Stimulated activated CD4-positive, alpha-beta T cell treated with anti-CD3 and anti-CD28 coated beads, Interleukin-4, amount 100 ng/mL, for 4 hours (primary cell): ENCODE results near the gene MSMB.
"Not testable (repeated sequence)": the region's sequence is repeated elsewhere in the genome, so short reads cannot be mapped to it uniquely, and the experiment has no call there.

ENCODE experiments used
- DNase-seq, 2 experiments: peaks; one replicate each; pipeline ENCODE4 v3.0.0-alpha.2; 2020

Gene MSMB

DNA sequence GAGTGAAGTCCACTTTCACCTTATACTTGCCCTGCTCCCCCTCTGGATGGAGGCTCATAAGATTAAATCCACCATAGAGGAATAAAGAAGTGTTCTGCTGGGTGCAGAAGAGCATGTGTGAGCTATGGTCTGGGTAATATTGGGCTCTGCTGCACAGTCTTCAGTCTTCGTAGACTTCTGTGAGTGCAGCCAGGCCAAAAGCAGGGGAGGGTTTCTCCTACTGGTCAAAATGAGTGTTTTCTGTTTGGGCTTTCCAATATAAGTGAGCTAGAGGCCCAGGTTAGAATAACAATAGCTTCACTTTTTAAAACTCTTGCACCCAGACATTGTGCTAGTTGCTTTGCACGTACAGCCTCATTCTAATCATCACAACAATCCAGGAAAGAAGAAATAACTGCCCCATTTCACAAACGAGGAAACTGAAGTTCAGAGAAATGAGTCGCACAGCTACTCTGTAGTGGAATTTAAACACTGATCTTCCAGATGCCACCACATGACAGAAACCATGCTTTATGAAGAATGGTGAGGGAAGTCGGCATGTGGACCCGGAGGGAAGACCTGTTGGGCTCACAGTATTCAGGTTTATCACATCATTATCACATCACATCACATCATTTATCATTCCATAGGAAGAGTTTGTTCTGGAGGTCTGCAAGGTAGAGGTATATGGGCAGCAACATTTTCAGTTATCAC, 23.8 kb upstream of the MSMB start:
- no peak for DNase-seq

DNA sequence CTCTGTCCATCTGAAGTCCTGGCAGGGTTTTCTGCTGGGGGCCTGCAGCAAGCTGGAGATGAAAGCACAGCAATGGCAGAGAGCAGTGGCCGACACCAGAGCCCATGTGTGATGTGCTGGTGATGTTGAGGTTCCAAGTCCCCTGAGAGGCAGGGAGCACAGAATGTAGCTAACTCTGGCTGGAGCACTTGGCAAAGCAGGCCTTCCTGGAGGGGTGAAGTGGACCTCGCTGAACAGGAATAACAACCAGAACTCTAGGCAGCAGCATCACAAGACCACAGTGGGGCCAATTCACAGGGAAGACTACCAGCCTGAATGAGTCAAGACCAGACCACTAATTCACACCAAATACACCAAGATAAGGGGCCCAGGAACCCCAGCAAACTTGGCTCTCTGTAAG, 22.8 kb upstream of the MSMB start:
- no peak for DNase-seq

DNA sequence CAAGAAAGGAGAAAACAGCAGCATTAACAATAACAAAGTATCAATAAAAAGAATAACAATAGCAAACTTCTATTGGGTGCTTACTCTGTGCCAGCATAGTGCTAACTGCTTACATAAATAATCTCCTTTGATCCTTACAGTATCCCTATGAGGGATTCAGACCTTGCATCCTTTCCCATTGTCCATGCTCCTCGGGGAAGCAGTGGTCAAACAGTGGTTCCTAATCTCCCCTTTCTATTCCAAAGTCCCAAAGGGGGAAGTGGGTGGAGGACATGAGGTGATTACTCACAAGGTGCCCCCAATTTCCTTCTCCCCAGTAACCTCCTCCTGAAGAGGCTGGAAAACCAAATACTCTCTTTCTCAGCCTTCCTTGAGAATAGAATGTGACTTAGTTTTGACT, 22.0 kb upstream of the MSMB start:
- no peak for DNase-seq

DNA sequence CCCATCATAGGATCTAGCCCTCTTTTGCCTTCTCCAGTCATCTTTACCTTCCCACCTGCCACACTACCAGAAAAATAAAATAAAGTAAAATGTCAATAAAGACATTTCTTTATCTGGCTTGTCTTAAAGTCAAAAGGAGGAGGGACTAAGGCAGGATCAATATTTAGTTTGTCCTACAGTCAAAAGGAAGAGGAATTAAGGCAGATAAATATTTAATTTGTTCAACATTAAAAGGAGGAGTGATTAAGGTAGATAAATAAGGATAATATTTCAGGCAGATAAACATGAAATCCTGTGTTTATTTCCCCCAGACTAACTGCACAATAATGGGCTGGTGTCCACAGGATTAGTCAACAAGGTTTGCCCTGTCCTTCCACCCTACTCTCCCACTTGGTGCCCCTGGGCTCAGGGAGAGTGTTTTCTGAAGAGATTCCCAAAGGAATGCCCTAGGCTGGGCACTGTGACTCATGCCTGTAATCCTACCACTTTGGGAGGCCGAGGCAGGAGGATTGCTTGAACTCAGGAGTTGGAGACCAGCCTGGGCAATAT, 18.3 kb upstream of the MSMB start:
- DNase-seq = no peak

DNA sequence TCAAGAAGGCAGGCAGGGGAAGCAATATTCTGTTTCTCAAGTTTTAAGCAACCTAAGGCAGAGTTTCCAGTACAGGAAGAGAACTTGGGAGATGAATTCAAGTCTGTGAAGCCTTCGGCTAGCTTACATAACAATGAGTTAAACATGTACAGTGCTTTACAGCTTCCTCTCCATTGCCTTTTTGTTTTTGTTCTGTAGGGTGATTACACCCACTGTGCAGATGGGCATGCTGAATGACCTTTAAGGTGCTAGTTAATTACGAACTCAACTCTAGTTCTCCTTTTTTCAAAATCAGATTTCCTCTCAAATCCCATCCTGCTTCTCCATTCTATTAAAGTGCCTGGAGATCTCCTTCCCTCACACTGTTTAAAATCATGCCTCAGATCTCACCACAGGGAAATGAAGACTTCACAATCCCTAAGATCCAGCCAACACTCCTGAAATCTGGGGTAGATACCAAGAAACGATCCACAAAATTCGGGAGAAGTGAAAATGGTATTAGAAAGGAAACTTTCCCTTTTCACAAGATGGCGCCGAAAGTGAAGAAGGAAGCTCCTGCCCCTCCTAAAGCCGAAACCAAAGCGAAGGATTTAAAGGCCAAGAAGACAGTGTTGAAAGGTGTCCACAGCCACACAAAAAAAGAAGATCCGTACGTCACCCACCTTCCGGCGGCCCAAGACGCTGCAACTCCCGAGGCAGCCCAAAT, 16.8 kb upstream of the MSMB start:
- DNase-seq = no peak

DNA sequence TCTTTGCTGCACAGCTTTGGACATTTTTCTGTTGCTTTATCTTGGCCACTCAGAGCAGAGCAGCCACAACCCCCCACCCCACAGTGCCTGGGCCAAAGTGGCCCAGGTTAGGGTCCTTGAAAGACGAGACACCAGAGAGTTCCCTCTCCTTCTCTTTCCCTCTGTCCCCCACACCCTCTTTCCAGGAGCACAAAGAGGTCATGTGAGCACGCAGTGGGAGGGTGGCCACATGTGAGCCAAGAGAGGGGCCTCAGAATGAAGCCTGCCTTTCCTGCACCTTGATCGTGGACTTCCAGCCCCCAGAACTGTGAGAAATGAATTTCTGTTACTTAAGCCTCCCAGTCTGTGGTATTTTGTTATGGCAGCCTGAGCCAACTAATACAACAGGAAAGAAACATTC, 14.6 kb upstream of the MSMB start:
- no peak for DNase-seq

DNA sequence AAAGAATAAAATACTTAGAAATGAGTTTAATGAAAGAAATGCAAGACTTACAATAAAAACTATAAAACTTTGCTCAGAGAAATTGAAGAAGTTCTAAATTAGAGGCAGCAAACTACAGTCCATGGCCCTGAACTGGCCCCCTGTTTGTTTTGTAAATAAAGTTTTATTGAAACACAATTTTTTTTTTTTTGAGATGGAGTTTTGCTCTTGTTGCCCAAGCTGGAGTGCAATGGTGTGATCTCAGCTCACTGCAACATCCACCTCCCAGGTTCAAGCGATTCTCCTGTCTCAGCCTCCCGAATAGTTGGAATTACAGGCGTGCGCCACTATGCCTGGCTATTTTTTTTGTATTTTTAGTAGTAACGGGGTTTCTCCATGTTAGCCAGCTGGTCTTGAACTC, 11.9 kb upstream of the MSMB start:
- not testable (repeated sequence) for DNase-seq

DNA sequence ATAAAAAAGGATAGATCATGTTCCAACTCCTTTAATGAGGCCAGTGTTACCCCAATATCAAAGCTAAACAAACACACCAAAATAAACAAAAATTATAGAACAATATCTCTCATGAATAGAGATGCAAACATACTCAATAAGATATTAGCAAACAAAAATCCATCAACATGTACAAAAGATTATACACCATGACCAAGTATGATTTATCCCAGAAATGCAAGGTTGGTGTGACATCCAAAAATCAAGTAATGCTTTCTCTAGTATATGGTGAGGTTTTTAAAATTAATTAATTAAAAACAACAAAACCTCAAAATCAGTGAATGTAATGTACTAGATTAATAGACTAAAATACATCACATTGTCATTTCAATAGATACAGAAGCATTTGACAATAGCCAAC, 11.0 kb upstream of the MSMB start:
- DNase-seq = no peak

DNA sequence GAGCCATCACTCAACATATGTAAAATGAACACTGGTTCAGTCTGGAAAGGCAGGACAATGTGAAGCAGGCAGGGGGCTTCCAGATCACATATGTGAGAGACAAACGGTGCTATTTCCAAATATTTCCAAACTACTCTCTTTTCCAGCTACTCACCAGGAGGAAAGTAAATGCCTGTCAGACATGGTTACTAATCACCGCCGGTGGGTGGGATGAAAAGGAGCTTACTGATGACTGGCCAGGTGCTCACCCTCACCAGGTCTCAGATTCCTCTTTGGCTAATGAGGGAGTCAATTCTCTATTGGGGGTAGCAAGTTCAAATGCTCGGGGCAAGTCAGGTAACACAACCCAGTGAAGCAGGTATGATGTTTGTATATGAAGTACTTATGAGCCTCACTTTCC, 9.7 kb upstream of the MSMB start:
- no peak for DNase-seq

DNA sequence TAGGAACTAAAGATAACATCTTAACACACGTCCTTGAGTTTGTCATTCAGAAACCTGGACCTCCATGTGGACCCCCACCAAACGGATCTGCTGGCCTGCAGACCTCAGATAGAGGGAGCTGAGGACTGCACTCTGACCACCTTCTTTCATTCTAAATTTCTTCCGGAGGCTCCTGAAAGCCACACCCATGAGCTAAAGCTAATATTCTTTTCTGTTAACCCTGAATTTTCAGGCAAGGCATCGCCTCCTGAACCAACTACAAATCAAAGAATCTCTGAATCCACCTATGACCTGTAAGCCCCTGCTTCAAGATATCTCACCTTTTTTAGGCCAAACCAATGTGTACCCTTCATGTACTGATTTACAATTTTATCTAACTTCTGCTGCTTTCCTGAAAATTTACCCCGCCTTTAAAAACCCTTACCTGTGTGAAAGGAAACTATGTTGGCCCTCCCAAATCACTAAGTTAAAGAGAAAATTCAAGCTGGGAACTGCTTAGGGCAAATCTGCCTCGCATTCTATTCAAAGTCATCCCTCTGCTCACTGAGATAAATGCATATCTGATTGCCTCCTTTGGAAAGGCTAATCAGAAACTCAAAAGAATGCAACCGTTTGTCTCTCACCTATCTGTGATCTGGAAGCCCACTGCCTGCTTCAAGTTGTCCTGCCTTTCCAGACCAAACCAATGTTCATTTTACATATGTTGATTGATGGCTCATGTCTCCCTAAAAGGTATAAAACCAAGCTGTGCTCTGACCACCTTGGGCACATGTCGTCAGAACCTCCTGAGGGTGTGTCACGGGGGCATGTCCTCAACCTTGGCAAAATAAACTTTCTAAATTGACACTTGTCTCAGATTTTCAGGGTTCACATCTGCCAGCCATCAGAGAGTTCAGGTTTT, 7.7 kb upstream of the MSMB start:
- DNase-seq = no peak

DNA sequence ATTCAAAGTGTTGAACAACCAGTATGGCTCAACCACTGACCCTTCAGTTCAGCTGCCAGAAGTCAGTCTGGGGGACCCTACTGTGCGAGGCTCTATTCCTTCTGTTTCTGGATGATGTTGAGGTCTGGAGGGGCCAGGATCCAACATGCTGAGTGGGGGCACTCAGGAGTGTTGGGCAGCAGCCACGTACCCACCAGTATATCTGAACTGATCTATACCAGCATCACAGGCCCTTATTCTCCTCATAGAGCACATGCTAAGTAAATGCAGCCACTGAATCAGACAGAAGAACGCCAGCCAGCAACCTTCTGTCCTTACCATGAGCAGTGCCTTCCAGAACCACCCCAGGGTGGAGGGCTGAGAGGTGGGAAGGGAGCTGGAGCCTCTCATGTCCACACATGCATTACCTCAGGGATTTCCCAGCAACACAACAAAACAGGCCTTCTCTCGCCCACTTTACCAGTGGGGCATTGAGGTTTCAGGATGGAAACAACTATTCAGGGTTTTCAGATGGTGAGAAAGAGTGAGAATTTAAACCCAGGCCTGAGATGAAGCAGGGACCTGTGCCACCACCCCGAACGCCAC, 6.8 kb upstream of the MSMB start:
- no peak for DNase-seq

DNA sequence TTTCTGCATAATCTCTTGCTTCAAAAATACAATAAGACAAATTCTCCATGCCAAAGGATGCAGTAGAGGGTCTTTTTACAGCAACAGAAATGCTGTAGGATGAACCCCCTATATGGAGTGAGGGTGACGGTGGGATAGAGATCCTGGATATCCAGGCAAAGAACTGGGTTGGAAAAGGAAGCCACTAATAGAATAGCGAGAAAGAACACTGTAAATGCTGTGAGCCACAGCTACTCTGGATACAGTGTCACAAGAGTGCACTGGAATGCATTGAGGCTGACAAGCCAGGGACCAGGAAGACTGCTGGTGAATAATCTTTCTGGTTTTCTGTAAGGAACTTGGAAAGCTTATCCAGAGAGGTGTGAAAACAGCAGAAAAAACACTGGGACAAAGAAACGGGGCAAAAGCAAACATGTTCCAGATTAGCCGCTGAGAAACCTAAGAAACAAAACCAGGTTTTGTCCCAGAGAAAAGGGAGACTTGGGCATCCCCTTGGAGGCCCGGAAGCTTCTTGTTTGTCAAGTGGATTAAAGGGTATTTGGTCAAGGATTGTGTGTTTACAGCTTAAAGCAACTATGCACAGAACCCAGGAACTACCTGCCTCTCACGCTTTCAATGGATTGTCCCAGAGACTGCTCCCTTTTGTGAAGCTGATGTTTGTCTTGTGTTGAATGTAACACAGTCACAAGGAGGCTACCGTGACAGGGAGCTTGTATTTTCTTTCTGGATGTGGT, 6.2 kb upstream of the MSMB start:
- no peak for DNase-seq

DNA sequence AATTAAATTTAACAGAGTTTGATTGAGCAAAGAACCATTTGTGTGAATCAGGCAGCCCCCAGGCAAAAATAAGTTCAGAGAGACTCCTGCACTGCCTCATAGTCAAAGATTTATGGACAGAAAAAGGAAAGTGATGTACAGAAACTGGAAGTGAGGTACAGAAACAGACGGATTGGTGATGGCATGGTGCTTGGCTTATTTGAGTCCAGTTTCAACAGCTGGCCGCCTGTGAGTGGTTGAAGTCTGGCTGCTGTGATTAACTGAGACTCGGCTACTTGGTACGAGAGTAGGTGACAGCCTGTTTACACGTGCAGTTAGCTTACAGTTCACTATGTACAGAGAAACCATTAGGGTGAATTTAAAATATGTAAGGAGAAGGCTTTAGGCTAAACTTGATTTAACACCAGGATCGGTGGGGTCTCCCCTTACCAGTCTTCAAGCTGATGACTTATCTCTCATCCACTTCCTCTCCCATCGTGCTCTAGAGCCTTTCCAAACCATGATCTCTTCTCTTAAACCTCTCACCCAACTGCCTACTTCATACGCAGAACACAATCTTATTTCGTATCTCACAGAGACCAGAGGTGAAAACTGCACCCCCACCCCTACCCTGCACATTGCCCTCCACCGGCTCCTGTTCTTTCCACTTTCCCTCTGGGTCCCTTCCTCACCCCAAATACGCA, 5.0 kb upstream of the MSMB start:
- DNase-seq = no peak

DNA sequence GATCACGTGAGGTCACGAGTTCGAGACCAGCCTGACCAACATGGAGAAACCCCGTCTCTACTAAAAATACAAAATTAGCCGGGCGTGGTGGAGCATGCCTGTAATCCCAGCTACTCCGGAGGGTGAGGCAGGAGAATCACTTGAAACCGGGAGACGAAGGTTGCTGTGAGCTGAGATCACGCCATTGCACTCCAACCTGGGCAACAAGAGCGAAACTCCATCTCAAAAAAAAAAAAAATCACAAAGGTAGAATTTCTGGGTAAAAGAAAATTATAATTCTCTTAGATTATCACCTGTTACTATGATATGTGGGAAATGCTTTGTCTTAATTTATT, 3.4 kb upstream of the MSMB start:
- DNase-seq = not testable (repeated sequence)

DNA sequence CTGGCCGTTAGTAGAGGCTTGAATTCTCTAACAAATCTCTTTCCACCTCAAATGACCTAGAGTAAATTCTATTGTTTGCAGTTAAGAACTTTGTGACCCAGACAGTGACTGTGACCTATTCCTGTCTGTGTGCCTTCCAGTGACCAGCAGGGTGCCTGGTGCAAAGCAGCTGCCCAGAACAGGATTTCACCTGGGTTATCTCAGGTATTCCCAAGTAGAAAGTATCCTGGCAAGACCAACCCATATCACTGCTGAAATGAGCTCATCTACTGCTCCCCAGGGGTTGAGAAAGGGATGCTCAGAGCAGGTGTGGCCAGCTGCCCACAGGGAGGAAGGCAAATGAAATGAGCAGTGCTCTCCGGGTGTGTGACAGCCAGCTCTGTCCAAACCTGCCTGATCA, 2.1 kb upstream of the MSMB start:
- DNase-seq = no peak

DNA sequence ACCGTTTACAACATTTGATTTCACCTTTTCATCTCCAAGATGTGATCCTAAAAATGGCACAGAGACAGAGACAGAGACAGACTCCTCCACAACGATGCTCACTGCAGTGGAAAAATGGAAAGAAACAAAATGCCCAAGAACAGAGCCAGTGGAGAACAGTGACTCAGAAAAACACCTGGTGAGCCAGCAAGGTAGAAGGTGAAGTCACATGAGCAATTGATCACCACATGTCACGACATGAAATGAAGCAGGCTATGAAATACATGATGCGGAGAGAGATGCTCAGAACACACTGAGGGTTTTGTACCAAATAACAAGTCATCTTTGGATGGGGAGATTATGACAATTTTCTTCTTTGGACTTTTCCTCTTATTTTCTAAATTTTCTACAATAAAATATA, 3.5 kb downstream of the MSMB start:
- DNase-seq = no peak

DNA sequence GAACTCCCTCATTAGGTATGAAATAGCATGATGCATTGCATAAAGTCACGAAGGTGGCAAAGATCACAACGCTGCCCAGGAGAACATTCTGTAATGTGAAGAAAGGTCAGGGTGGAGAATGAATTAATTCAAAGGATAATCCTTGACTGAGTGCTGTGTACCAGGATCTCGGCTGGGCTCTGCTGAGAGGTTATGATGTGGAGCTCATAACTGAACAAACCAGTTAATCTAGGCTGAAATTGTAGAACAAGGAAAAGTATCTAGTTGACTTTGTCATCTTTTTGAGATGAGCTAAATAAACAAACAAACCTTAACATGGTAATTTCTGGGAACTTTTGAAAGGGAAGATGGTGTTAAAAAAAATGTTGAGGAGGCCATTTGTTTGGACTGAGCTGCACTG, 6.1 kb downstream of the MSMB start:
- no peak for DNase-seq

DNA sequence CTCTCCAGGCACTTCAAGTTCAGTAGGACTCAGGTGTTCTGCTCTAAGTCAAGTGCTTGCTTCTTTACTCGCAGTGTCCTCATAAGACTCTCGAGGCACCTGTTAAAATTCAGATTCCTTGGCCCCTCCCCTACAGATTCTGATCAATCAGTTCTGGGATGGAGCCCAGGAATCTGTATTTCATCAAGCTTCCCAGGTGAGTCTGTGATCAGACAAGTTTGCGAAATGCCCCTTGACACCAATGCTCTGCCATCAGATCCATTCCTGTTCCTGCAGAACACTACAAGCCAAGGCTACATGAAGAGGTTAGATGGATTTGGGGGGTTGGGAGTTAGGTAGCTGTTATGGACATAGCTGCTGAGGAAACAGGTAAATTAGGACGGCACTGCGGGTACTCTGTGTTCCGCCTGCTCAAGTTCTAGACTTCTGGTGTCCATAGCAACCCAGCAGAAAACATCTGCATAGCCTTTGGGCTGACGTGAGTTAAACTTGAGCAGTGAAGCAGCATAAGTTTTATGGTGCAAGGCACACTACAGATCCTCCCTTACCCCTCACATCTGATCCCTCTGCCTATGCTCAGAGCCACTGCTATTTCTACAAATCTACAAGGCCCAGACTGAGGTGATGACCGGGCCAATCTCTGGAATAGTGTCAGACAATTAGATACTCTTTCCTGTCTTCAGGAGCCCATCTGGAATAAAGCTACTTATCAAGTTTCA, 8.8 kb downstream of the MSMB start:
- DNase-seq = no peak

DNA sequence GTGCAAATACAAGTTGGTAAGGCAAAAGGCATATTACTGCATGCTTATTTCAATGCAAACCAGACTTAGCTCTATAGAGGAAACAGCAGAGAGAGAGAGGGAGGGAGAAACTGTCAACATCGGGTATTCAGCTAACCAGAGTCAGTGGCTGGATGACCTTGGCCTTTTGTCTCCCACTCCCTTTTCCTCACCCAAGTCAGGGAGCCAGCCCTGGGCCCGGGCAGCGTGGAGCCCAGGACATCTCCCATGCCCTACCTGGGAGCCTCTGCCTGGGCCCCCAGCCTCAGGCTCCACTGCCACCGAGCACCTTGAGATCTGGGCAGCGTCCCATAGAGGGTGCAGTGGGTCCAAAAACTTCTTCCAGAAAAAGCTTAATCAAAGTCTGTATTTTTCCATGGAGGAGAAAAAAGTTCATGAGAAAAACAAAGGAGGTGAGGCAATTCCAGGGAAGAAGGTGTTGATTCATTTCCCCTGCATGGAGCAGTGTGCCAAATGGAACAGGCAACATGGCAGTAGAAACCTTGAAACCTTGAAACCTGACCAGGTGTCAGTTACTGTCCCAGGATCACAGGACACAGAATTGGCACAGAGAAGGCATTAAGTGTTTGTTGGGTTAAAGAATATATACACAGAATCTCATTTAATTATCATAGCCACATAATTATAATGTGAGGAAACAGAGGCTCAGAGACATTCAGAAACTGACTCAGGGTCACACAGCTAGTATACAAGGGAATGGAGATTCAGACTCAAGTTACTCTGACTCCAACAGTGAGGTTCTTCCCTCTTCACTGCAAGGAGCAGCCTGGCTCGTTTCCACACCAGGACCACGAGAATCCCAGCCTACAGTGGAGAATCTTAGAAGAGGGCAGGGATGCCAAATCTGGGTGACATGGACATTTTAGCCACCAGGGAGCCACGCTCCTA, 9.9 kb downstream of the MSMB start:
- DNase-seq = no peak

DNA sequence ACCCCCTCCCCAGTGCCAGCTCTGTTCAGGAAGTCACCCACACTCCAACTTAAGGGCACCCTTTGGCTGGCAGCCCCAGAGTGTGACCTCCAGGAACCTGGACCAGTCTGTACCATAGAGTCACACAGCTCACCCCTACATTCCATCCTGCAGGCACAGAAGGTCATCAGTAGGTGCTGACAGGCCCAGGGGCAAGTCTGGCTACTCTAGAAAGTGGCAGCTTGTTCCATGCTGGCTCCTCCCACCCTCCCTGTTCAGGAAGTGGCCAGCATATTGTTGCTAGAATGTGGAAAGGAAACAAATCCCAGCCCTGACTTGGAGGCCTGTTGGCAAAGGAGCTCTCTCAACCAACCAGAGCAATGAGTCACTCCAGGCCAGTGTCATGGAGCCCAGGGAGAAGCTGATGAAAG, 12.5 kb downstream of the MSMB start:
- no peak for DNase-seq
